HEK293 (cell line): ENCODE measurements around the gene SPRR2D.

Source experiments
- CTCF ChIA-PET: fragments of 350-600 bp; formaldehyde crosslinking; extraction: SDS; loops from one replicate; lab custom pipeline; 2021; ENCODE audit warnings: antibody characterized with exemption; lab: Yijun Ruan, JAX
- POLR2A ChIA-PET: fragments of 300-600 bp; formaldehyde crosslinking; extraction: SDS; loops from one replicate; lab custom pipeline; 2020; ENCODE audit warnings: antibody characterized with exemption, inconsistent platforms; lab: Yijun Ruan, JAX
- H3K27ac ChIP-seq: fragments of 200-500 bp; sonication (Bioruptor generic); 2 replicates; pipeline ENCODE4 v1.5.1; 2014; ENCODE audit warnings: low read depth, low read length, control low read depth, inconsistent platforms; ENCODE audit errors: extremely low read depth
- H3K36me3 ChIP-seq, 2 experiments: fragments of 200-500 bp in 1 of 2; sonication (Bioruptor generic) in 1 of 2; 1 replicate in 1 of 2; 2 replicates in 1 of 2; pipeline ENCODE4 v1.5.1; 2014 to 2017; ENCODE audit warnings: inconsistent platforms in 2 of 2, low read length in 2 of 2; ENCODE audit not compliant: control insufficient read depth in 2 of 2, insufficient read depth in 1 of 2
- H3K4me1 ChIP-seq: fragments of 200-500 bp; sonication (Bioruptor generic); 2 replicates; pipeline ENCODE4 v1.5.1; 2014; ENCODE audit warnings: mild to moderate bottlenecking, low read length, inconsistent platforms; ENCODE audit not compliant: control insufficient read depth, insufficient read depth
- H3K4me3 ChIP-seq: 2 replicates; pipeline ENCODE4 v1.5.1; 2011; ENCODE audit warnings: low read depth, mild to moderate bottlenecking, control low read depth, low read length, moderate library complexity
- H3K9me3 ChIP-seq: fragments of 200-500 bp; sonication (Bioruptor generic); 2 replicates; pipeline ENCODE4 v1.5.1; 2014; ENCODE audit warnings: low read depth, low read length, inconsistent platforms; ENCODE audit not compliant: control insufficient read depth, insufficient read depth
- GLIS2 ChIP-seq: fragments of 450-650 bp; formaldehyde crosslinking; IDR thresholded peaks from 2 replicates; pipeline ENCODE4 v1.5.1; 2016; ENCODE audit warnings: missing biosample characterization, missing genetic modification characterization
- KLF7 ChIP-seq: fragments of 450-650 bp; formaldehyde crosslinking; IDR thresholded peaks from 2 replicates; pipeline ENCODE4 v1.5.1; 2016; ENCODE audit warnings: missing biosample characterization, missing genetic modification characterization, borderline replicate concordance
- PRDM6 ChIP-seq: fragments of 450-650 bp; formaldehyde crosslinking; IDR thresholded peaks from 2 replicates; pipeline ENCODE4 v1.5.1; 2017; ENCODE audit warnings: missing biosample characterization, missing genetic modification characterization
- RBAK ChIP-seq: fragments of 450-650 bp; formaldehyde crosslinking; IDR thresholded peaks from 2 replicates; pipeline ENCODE4 v1.5.1; 2016; ENCODE audit warnings: missing biosample characterization, missing genetic modification characterization
- SP2 ChIP-seq: fragments of 450-650 bp; formaldehyde crosslinking; IDR thresholded peaks from 2 replicates; pipeline ENCODE4 v1.5.1; 2016; ENCODE audit warnings: missing biosample characterization, missing genetic modification characterization
- ZNF114 ChIP-seq: fragments of 450-650 bp; formaldehyde crosslinking; IDR thresholded peaks from 2 replicates; pipeline ENCODE4 v1.5.0; 2017; ENCODE audit warnings: missing biosample characterization, missing genetic modification characterization
- ZNF133 ChIP-seq: fragments of 450-650 bp; formaldehyde crosslinking; IDR thresholded peaks from 2 replicates; pipeline ENCODE4 v1.5.1; 2016; ENCODE audit warnings: missing biosample characterization, missing genetic modification characterization
- ZNF202 ChIP-seq: fragments of 450-650 bp; formaldehyde crosslinking; IDR thresholded peaks from 2 replicates; pipeline ENCODE4 v1.5.1; 2016; ENCODE audit warnings: missing biosample characterization, missing genetic modification characterization, borderline replicate concordance
- ZNF214 ChIP-seq: fragments of 450-650 bp; formaldehyde crosslinking; IDR thresholded peaks from 2 replicates; pipeline ENCODE4 v1.5.1; 2017; ENCODE audit warnings: missing biosample characterization, mild to moderate bottlenecking, missing genetic modification characterization, borderline replicate concordance
- ZNF248 ChIP-seq: fragments of 450-650 bp; formaldehyde crosslinking; IDR thresholded peaks from 2 replicates; pipeline ENCODE4 v1.5.1; 2017; ENCODE audit warnings: missing biosample characterization, missing genetic modification characterization
- ZNF423 ChIP-seq: fragments of 450-650 bp; formaldehyde crosslinking; IDR thresholded peaks from 2 replicates; pipeline ENCODE4 v1.5.1; 2016; ENCODE audit warnings: missing biosample characterization, missing genetic modification characterization
- ZNF501 ChIP-seq: fragments of 450-650 bp; formaldehyde crosslinking; IDR thresholded peaks from 2 replicates; pipeline ENCODE4 v1.5.1; 2016; ENCODE audit warnings: missing biosample characterization, missing genetic modification characterization
- ZNF510 ChIP-seq: fragments of 450-650 bp; formaldehyde crosslinking; IDR thresholded peaks from 2 replicates; pipeline ENCODE4 v1.5.1; 2018; ENCODE audit warnings: mild to moderate bottlenecking, missing genetic modification characterization, missing biosample characterization; ENCODE audit not compliant: insufficient replicate concordance
- ZNF530 ChIP-seq: fragments of 450-650 bp; formaldehyde crosslinking; IDR thresholded peaks from 2 replicates; pipeline ENCODE4 v1.5.1; 2016; ENCODE audit warnings: low read depth, missing biosample characterization, missing genetic modification characterization
- ZNF558 ChIP-seq: fragments of 450-650 bp; formaldehyde crosslinking; IDR thresholded peaks from 2 replicates; pipeline ENCODE4 v1.5.1; 2016; ENCODE audit warnings: missing biosample characterization, missing genetic modification characterization
- ZNF561 ChIP-seq: fragments of 450-650 bp; IDR thresholded peaks from 2 replicates; pipeline ENCODE4 v1.5.1; 2018; ENCODE audit warnings: missing biosample characterization, missing genetic modification characterization, borderline replicate concordance
- ZNF571 ChIP-seq: fragments of 450-650 bp; formaldehyde crosslinking; IDR thresholded peaks from 2 replicates; pipeline ENCODE4 v1.5.0; 2017; ENCODE audit warnings: missing biosample characterization, missing genetic modification characterization
- ZNF670 ChIP-seq: fragments of 450-650 bp; formaldehyde crosslinking; IDR thresholded peaks from 2 replicates; pipeline ENCODE4 v1.5.1; 2016; ENCODE audit warnings: missing biosample characterization, missing genetic modification characterization, low read depth
- ZNF76 ChIP-seq: fragments of 450-650 bp; formaldehyde crosslinking; IDR thresholded peaks from 2 replicates; pipeline ENCODE4; 2016; ENCODE audit warnings: low read depth, missing biosample characterization, missing genetic modification characterization, borderline replicate concordance
- ZSCAN18 ChIP-seq: fragments of 450-650 bp; formaldehyde crosslinking; IDR thresholded peaks from 2 replicates; pipeline ENCODE4 v1.5.1; 2016; ENCODE audit warnings: missing biosample characterization, missing genetic modification characterization
- TF ChIP-seq, protein P1 (sequence below): fragments of 450-650 bp; IDR thresholded peaks from 2 replicates; pipeline ENCODE4 v1.5.1; 2018; ENCODE audit warnings: missing biosample characterization, missing genetic modification characterization

SPRR2D gene

DNA sequence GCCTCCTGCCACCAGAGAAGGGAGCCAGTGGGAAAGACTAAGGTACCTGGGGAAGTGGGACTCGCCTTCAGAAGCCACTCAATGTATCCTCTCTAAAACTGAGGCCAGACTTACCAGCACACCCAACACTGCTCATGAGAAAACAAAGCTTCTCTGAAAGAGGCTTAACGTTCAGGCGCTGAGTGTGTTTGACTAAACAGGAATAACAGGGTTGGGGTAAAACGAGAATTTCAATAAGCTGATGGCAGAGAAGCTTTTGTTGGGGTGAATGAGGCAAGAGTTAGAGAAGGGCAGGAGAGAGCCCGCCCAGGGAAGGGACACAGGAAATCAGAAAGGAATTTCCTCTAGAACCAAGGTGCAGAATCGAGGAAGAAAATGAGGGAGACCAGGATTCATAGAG, 41.1 kb downstream of the SPRR2D start:
- POLR2A ChIA-PET = no interaction called here
- H3K4me1 ChIP-seq = no peaks in the 10 kb centered on the region

GRCh38 chr1:152998476-152998875, 42.4 kb downstream of the SPRR2D start:
- no peak overlapping the region for H3K27ac ChIP-seq
- no peaks in the 10 kb centered on the region for H3K36me3 ChIP-seq

More for the DNA sequence above, 41.1 kb downstream of the SPRR2D start:
- Histone ChIP-seq H3K4me3 (no peak overlapping the region), H3K36me3 (no peaks in the 10 kb centered on the region), H3K9me3 (no peaks in the 10 kb centered on the region), H3K27ac (no peak overlapping the region)
- CTCF ChIA-PET = interaction anchor here (0.6 to 0.7 kb wide), 2 partner anchors 36 to 320 kb away, joined by 3 read pairs; no protein-coding TSS in a partner anchor
- no peak for TF ChIP-seq ZNF248 (tag by site-specific recombination)
- no peak for TF ChIP-seq ZNF561
- no peak for TF ChIP-seq KLF7 (tag by site-specific recombination)
- no peak for TF ChIP-seq ZNF510
- TF ChIP-seq ZNF202 = no peak
- TF ChIP-seq ZNF530 = no peak
- TF ChIP-seq, protein P1, sequence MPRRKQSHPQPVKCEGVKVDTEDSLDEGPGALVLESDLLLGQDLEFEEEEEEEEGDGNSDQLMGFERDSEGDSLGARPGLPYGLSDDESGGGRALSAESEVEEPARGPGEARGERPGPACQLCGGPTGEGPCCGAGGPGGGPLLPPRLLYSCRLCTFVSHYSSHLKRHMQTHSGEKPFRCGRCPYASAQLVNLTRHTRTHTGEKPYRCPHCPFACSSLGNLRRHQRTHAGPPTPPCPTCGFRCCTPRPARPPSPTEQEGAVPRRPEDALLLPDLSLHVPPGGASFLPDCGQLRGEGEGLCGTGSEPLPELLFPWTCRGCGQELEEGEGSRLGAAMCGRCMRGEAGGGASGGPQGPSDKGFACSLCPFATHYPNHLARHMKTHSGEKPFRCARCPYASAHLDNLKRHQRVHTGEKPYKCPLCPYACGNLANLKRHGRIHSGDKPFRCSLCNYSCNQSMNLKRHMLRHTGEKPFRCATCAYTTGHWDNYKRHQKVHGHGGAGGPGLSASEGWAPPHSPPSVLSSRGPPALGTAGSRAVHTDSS (tag by site-specific recombination) = no peak
- no peak for TF ChIP-seq ZNF76
- TF ChIP-seq ZNF114 = no peak

GRCh38 chr1:152997901-152998300, 43.0 kb downstream of the SPRR2D start:
- ChIA-PET POLR2A (no interaction called here), CTCF (no interaction called here)
- no peaks in the 10 kb centered on the region for H3K36me3 ChIP-seq
- H3K27ac ChIP-seq = no peak overlapping the region
- H3K9me3 ChIP-seq = no peaks in the 10 kb centered on the region
- H3K4me1 ChIP-seq = no peaks in the 10 kb centered on the region
- H3K4me3 ChIP-seq = no peak overlapping the region
- TF ChIP-seq ZNF571 (tag by site-specific recombination) = no peak
- TF ChIP-seq GLIS2 (tag by site-specific recombination) = no peak
- no peak for TF ChIP-seq ZSCAN18
- TF ChIP-seq ZNF670 = no peak
- TF ChIP-seq ZNF510 = no peak
- no peak for TF ChIP-seq ZNF530
- TF ChIP-seq ZNF133 (tag by site-specific recombination) = no peak
- no peak for TF ChIP-seq PRDM6

More at GRCh38 chr1:152998476-152998875, 42.4 kb downstream of the SPRR2D start:
- CTCF ChIA-PET = no interaction called here
- POLR2A ChIA-PET = no interaction called here
- Histone ChIP-seq H3K4me3 (no peak overlapping the region), H3K4me1 (no peaks in the 10 kb centered on the region), H3K9me3 (no peaks in the 10 kb centered on the region)
- TF ChIP-seq SP2 (tag by site-specific recombination) = no peak
- TF ChIP-seq ZNF558 (tag by site-specific recombination) = no peak
- no peak for TF ChIP-seq RBAK (tag by site-specific recombination)
- TF ChIP-seq ZNF501 (tag by site-specific recombination) = no peak
- no peak for TF ChIP-seq ZNF423 (tag by site-specific recombination)
- TF ChIP-seq ZNF214 (tag by site-specific recombination) = no peak
